K562 (cell line): ENCODE results near the gene LYPD4. TPM values are rescaled to one million over a fixed set of nuclear protein-coding genes. Genes with fewer than 3 reads are reported as not detected.

Experiments
- ARID2 ChIP-seq: fragments of 450-650 bp; IDR thresholded peaks from 2 replicates; pipeline ENCODE4 v1.6.1; 2017; ENCODE audit warnings: antibody characterized with exemption, mild to moderate bottlenecking
- EHMT2 ChIP-seq: fragments of 450-650 bp; IDR thresholded peaks from 2 replicates; pipeline ENCODE4 v1.6.1; 2018; ENCODE audit warnings: antibody characterized with exemption
- IRF1 ChIP-seq: sonication (generic); formaldehyde crosslinking; IDR thresholded peaks from 2 replicates; pipeline ENCODE4 v1.8.0; 2022; ENCODE audit warnings: missing genetic modification reagents, mild to moderate bottlenecking, borderline replicate concordance
- NCOA1 ChIP-seq: fragments of 450-650 bp; IDR thresholded peaks from 2 replicates; pipeline ENCODE4 v1.6.1; 2016; ENCODE audit warnings: low read depth
- NFIC ChIP-seq: fragments of 450-650 bp; IDR thresholded peaks from 2 replicates; pipeline ENCODE4 v1.6.1; 2017; ENCODE audit warnings: mild to moderate bottlenecking, inconsistent platforms
- NR2C1 ChIP-seq, 2 experiments: fragments of 450-650 bp; IDR thresholded peaks; 2 replicates each; pipeline ENCODE4 v1.6.1; 2017; ENCODE audit warnings: mild to moderate bottlenecking in 2 of 2, antibody characterized with exemption in 1 of 2, inconsistent platforms in 1 of 2, missing compliant biosample characterization in 1 of 2, missing genetic modification characterization in 1 of 2
- PCBP1 ChIP-seq: fragments of 200-400 bp; formaldehyde crosslinking; IDR thresholded peaks from 2 replicates; pipeline ENCODE4 v1.6.1; 2018; ENCODE audit warnings: mild to moderate bottlenecking, low read depth, low read length; ENCODE audit not compliant: poor library complexity, severe bottlenecking
- TFAP4 ChIP-seq: sonication (generic); formaldehyde crosslinking; IDR thresholded peaks from 2 replicates; pipeline ENCODE4 v1.8.0; 2022; ENCODE audit warnings: missing genetic modification reagents, mild to moderate bottlenecking, moderate library complexity, borderline replicate concordance
- THRA ChIP-seq: fragments of 450-650 bp; IDR thresholded peaks from 2 replicates; pipeline ENCODE4 v1.6.1; 2017; ENCODE audit warnings: mild to moderate bottlenecking, moderate library complexity
- U2AF1 ChIP-seq: fragments of 200-400 bp; formaldehyde crosslinking; optimal IDR thresholded peaks from 2 replicates; pipeline ENCODE3; 2017; ENCODE audit warnings: mild to moderate bottlenecking, low read depth, low read length, moderate library complexity
- ZNF124 ChIP-seq: sonication (generic); formaldehyde crosslinking; IDR thresholded peaks from 2 replicates; pipeline ENCODE4 v1.8.1; 2022; ENCODE audit warnings: missing genetic modification reagents
- ZNF407 ChIP-seq: fragments of 450-650 bp; IDR thresholded peaks from 2 replicates; pipeline ENCODE4 v1.6.1; 2016; ENCODE audit warnings: low read depth
- ZNF551 ChIP-seq: fragments of 250-450 bp; sonication (Bioruptor Pico); IDR thresholded peaks from 2 replicates; pipeline ENCODE4 v1.5.0; 2021; ENCODE audit warnings: mild to moderate bottlenecking, moderate library complexity
- polyA plus RNA-seq, 8 experiments: library from polyadenylated mRNA; depleted of rRNA in 4 of 8; stranded (reverse) in 5 of 8; unstranded in 3 of 8; fragments of >200 nt; fragmentation: Nextera tagmentation in 2 of 8; fragmentation: Illumina TruSeq in 1 of 8; extraction: Ambion mirVana in 2 of 8; extraction: Trizol in 1 of 8; gene quantifications; 2 replicates each; pipeline versions ENCODE4 v1.2.1 to v1.2.3, GENCODE V29; 2011 to 2014; ENCODE audit warnings: inconsistent platforms in 1 of 8, missing spikeins in 1 of 8
- total RNA-seq, 7 experiments: library from RNA; depleted of rRNA in 6 of 7; stranded (reverse); fragments of >200 nt in 6 of 7; fragmentation: Illumina TruSeq in 2 of 7; extraction: Trizol in 2 of 7; gene quantifications; 2 replicates each; pipeline versions ENCODE4 v1.2.1 to v1.2.3, GENCODE V29; 2011 to 2021; ENCODE audit warnings: low replicate concordance in 1 of 7
- TF ChIP-seq, protein P1 (sequence below): fragments of 250-450 bp; sonication (Bioruptor Pico); IDR thresholded peaks from 2 replicates; pipeline ENCODE4 v1.8.0; 2021; ENCODE audit warnings: moderate library complexity, mild to moderate bottlenecking, inconsistent platforms

LYPD4 gene
- total and polyA plus RNA-seq, 9 of the 15 experiments (the other 6 are each of a cell fraction or from before 2014, with no cell fraction given): 0.11 TPM; not detected in 8

DNA sequence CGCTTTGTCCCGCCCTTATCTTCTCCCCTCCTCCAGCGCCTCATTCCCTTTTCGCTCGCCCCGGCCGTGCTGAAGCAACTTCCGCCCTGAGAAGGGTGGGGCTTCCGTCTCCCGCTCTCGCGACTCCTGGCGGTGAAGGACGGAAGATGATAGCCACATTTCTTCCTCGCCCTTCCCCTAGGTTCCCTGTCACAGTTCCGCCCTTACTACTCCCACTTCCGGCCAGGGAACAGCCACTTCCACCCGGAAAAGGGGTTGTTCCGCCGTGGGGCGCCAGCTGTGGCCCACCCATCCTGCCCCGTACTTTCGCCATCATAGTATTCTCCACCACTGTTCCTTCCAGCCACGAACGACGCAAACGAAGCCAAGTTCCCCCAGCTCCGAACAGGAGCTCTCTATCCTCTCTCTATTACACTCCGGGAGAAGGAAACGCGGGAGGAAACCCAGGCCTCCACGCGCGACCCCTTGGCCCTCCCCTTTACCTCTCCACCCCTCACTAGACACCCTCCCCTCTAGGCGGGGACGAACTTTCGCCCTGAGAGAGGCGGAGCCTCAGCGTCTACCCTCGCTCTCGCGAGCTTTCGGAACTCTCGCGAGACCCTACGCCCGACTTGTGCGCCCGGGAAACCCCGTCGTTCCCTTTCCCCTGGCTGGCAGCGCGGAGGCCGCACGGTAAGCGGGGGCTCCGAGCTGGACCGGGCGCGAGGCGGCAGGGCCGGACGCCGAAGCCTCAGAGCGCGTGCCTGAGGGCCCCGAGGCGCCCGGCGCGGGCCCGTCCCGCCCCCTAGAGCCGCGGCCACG is 15.3 kb upstream of the LYPD4 start, which contains the start of gene RPS19 (continued):
- TF ChIP-seq ZNF407 (no peak; the same call in 1 of the 2 replicates), TFAP4 (CRISPR knock-in tag) (peak; percentile 98), EHMT2 (no peak), NCOA1 (peak; percentile 75), PCBP1 (peak; percentile 63), NR2C1 (IDR thresholded peaks at IDR 0.05) (peak; percentile 93), NR2C1 (tag; IDR thresholded peaks at IDR 0.05) (peak; percentile 96), ARID2 (no peak), NFIC (peak; percentile 66), IRF1 (CRISPR knock-in tag) (no peak), U2AF1 (no peak), ZNF551 (CRISPR knock-in tag) (no peak), THRA (no peak), ZNF124 (CRISPR knock-in tag) (no peak)
- TF ChIP-seq, protein P1, sequence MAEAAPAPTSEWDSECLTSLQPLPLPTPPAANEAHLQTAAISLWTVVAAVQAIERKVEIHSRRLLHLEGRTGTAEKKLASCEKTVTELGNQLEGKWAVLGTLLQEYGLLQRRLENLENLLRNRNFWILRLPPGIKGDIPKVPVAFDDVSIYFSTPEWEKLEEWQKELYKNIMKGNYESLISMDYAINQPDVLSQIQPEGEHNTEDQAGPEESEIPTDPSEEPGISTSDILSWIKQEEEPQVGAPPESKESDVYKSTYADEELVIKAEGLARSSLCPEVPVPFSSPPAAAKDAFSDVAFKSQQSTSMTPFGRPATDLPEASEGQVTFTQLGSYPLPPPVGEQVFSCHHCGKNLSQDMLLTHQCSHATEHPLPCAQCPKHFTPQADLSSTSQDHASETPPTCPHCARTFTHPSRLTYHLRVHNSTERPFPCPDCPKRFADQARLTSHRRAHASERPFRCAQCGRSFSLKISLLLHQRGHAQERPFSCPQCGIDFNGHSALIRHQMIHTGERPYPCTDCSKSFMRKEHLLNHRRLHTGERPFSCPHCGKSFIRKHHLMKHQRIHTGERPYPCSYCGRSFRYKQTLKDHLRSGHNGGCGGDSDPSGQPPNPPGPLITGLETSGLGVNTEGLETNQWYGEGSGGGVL: no peak
